ENCODE results near the gene LRP5. TPM values are rescaled to one million over a fixed set of nuclear protein-coding genes. Genes with fewer than 3 reads are reported as not detected.
"Not testable (repeated sequence)": the region's sequence is repeated elsewhere in the genome, so short reads cannot be mapped to it uniquely, and the experiment has no call there.

LRP5 gene
- total RNA-seq, 4 donors from 2014 or later: 32.6 to 68.9 (median 42.5) TPM

DNA sequence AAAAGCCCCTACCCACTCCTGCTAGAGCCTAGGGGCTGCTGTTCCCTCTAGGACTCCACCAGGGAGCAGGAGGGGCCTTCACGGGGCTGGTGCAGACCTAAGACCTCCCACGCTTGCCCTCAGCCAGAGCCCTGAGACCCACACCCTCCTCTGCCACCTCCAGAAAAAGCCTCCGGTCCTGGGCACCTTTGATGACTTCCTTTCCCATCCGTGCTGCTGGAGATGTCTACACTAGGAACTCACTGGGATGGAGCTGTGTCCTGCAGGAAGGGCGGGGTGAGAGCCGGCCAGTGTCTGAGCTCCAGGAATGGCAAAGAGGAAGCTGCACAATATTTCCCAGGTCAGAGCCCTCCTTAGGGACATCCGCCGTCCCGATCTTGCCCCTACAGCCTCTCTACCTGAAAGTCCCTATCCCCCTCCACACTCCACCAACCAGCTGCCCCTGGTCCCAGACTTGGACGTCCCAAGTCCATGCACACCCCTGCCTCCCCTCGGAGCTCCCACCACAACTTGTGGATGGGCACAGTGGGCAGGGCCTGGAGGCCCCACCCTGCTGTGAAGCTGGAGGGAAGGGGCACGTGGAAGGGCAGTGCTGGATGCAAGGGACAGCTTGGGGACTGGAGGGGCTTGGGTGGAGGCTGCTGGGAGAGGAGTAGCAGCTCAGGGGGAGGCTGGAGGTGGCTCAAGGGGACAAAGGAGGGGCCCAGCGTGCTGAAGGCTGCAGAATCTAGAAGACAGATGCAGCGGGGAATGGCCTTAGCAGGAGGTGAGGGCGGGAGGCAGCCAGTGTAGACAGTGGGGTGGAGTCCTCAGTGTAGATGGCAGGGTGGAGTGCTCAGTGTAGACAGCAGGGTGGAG, 13.5 kb upstream of the LRP5 start:
- Histone ChIP-seq H3K27me3 (no peaks in the 10 kb centered on the region), H3K36me3 (no peaks in the 10 kb centered on the region), H3K4me3 (no peak overlapping the region), H3K27ac (no peak overlapping the region), H3K4me1 (peaks cover 0 to 17% (median 2%) of the 10 kb centered on the region in 3 donors), H3K9me3 (no peaks in the 10 kb centered on the region)
- peak; percentile 23 for ATAC-seq
- 75 to 77% methylated on average over 6 of the region's 15 CpGs for WGBS, 2 donors (ENCODE audit: low coverage in 1 of 2)
- TF ChIP-seq, protein P1, sequence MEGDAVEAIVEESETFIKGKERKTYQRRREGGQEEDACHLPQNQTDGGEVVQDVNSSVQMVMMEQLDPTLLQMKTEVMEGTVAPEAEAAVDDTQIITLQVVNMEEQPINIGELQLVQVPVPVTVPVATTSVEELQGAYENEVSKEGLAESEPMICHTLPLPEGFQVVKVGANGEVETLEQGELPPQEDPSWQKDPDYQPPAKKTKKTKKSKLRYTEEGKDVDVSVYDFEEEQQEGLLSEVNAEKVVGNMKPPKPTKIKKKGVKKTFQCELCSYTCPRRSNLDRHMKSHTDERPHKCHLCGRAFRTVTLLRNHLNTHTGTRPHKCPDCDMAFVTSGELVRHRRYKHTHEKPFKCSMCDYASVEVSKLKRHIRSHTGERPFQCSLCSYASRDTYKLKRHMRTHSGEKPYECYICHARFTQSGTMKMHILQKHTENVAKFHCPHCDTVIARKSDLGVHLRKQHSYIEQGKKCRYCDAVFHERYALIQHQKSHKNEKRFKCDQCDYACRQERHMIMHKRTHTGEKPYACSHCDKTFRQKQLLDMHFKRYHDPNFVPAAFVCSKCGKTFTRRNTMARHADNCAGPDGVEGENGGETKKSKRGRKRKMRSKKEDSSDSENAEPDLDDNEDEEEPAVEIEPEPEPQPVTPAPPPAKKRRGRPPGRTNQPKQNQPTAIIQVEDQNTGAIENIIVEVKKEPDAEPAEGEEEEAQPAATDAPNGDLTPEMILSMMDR (IDR thresholded peaks at IDR 0.05): no peak
- TF ChIP-seq POLR2A (IDR thresholded peaks at IDR 0.05) (no peak), POLR2AphosphoS5 (IDR thresholded peaks at IDR 0.05) (no peak), EP300 (IDR thresholded peaks at IDR 0.05) (no peak)

DNA sequence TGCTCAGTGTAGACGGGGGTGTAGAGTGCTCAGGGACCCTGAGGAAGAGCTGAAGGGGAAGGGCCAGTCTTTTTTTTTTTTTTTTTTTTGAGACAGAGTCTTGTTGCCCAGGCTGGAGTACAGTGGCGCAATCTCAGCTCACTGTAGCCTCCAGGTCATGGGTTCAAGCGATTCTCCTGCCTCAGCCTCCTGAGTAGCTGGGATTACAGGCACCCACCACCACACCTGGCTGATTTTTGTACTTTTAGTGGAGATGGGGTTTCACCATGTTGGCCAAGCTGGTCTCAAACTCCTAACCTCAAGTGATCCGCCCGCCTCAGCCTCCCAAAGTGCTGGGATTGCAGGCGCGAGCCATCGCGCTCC, 12.9 kb upstream of the LRP5 start:
- H3K4me3 ChIP-seq, H3K27ac ChIP-seq, H3K27me3 ChIP-seq, H3K36me3 ChIP-seq, ATAC-seq, H3K9me3 ChIP-seq: not testable (repeated sequence)
- 83% methylated on average over 6 of the region's 9 CpGs; no CpG with 5 or more reads in 1 of the 2 donors for WGBS, 2 donors (ENCODE audit: low coverage in 1 of 2)
- peaks cover 0 to 17% (median 2%) of the 10 kb centered on the region in 3 donors for H3K4me1 ChIP-seq

DNA sequence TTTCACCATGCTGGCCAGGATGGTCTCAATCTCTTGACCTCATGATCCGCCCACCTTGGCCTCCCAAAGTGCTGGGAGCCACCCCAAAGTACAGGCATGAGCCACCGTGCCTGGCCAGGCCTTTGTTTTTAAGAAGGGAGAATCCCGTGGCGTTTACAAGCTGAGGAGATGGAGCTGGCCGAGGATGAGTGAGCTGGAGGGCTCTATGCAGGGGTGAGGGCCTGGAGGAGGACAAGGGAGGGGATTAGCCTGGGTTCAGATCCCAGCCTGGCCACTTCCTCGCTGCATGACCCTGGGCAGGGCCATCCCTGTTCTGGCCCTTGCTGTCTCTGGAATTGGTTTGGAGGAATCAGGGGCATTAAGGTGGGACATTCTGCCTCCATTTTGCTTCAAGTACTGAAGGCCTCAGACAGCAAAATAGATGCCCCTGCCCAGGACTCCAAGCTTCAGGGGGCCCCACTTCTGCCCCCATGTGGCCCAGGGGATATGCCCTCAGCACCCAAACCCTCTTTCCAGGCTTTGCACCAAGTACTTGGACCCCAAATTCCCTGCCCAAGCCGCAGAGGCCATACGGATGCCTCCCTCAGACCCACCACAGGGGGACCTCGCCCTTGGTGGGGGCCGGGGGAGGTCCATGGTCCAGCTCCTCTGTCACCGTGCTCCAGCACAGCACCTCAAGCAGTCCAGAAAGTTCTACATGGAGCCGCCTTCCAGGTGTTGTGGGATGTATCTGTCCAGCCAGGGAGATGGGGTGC, 12.1 kb upstream of the LRP5 start:
- Histone ChIP-seq H3K27ac (no peak overlapping the region), H3K4me3 (no peak overlapping the region), H3K36me3 (no peaks in the 10 kb centered on the region), H3K9me3 (no peaks in the 10 kb centered on the region), H3K27me3 (no peaks in the 10 kb centered on the region), H3K4me1 (peaks cover 0 to 17% (median 2%) of the 10 kb centered on the region in 3 donors)
- TF ChIP-seq EP300 (IDR thresholded peaks at IDR 0.05): no peak
- TF ChIP-seq, protein P1 (IDR thresholded peaks at IDR 0.05): no peak
- TF ChIP-seq POLR2AphosphoS5 (IDR thresholded peaks at IDR 0.05): no peak
- no peak for TF ChIP-seq POLR2A (IDR thresholded peaks at IDR 0.05)
- 94% methylated on average over 2 of the region's 12 CpGs; no CpG with 5 or more reads in 1 of the 2 donors for WGBS, 2 donors (ENCODE audit: low coverage in 1 of 2)
- no peak for ATAC-seq

DNA sequence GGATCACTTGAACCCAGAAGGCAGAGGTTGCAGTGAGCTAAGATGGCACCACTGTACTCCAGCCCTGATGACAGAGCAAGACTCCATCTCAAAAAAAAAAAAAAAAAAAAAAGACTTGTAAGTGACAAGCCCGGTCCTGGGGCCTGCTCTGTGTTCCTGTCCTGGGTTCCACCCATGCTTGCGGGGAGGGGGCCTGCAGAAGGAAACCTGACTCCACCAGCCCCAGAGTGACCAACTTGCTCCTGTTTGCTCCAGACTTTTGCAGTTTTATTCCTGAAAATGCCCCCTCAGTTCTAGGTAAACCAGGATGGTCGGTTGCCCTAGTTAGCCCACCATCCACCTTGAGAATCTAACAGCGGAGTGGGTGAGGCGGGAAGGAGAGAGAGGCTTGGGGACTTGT, 10.1 kb upstream of the LRP5 start:
- no peak overlapping the region for H3K4me3 ChIP-seq
- no peaks in the 10 kb centered on the region for H3K27me3 ChIP-seq
- H3K9me3 ChIP-seq: no peaks in the 10 kb centered on the region
- peaks cover 0 to 14% (median 2%) of the 10 kb centered on the region in 3 donors for H3K4me1 ChIP-seq
- H3K27ac ChIP-seq: no peak overlapping the region
- no peak for TF ChIP-seq EP300 (IDR thresholded peaks at IDR 0.05)
- TF ChIP-seq POLR2AphosphoS5 (IDR thresholded peaks at IDR 0.05): no peak
- TF ChIP-seq, protein P1 (IDR thresholded peaks at IDR 0.05): no peak
- no peak for TF ChIP-seq POLR2A (IDR thresholded peaks at IDR 0.05)
- ATAC-seq: no peak
- WGBS, 2 donors (ENCODE audit: low coverage in 1 of 2): 83 to 100% methylated on average over 1 to 5 of the region's 5 CpGs
- no peaks in the 10 kb centered on the region for H3K36me3 ChIP-seq

DNA sequence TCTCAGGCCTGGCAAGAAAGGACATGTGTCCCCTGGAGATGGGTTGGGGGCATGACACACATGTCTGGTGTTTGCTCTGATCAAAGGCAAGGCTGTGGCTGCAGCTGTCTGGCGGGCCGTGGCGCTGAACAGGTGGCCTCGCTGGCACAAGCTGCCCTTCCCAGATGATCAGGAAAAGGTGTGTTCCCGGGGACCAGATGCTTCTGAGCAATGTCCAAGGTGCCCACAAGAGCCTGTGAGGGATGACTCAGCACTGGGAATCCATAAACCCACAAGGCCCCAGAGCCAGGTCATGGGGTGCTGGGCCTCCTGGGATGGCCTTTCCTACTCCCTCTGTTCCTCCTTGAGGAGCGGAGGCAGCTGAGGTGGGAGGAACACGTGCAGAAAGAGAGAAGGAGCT, 9.7 kb upstream of the LRP5 start:
- Histone ChIP-seq H3K27me3 (no peaks in the 10 kb centered on the region), H3K27ac (no peak overlapping the region), H3K36me3 (no peaks in the 10 kb centered on the region), H3K4me1 (peaks cover 0 to 10% (median 0%) of the 10 kb centered on the region in 3 donors), H3K9me3 (no peaks in the 10 kb centered on the region), H3K4me3 (no peak overlapping the region)
- 71 to 76% methylated on average over 2 to 4 of the region's 7 CpGs for WGBS, 2 donors (ENCODE audit: low coverage in 1 of 2)
- no peak for TF ChIP-seq POLR2AphosphoS5 (IDR thresholded peaks at IDR 0.05)
- no peak for TF ChIP-seq POLR2A (IDR thresholded peaks at IDR 0.05)
- TF ChIP-seq EP300 (IDR thresholded peaks at IDR 0.05): no peak
- TF ChIP-seq, protein P1 (IDR thresholded peaks at IDR 0.05): no peak
- ATAC-seq: no peak

Measured in gastroesophageal sphincter (tissue), 4 donors.